HG02571 (cell line): ENCODE data around the gene GPR35.
"Not testable (repeated sequence)": the region's sequence is repeated elsewhere in the genome, so short reads cannot be mapped to it uniquely, and the experiment has no call there.

Experiments
- ATAC-seq: cut with Tn5 transposase; IDR thresholded peaks from one replicate; pipeline ENCODE4 v1.9.1; 2021; ENCODE audit warnings: mild to moderate bottlenecking, moderate library complexity; ENCODE audit not compliant: unreplicated experiment

GPR35 gene

GRCh38 chr2:240602266-240603050 is 22.8 kb upstream of the GPR35 start:
- ATAC-seq, result no peak

GRCh38 chr2:240603081-240603835 is 22.0 kb upstream of the GPR35 start:
- ATAC-seq, result no peak

- ATAC-seq, result no peak
Measured at GRCh38 chr2:240603846-240604245, 21.4 kb upstream of the GPR35 start.

GRCh38 chr2:240604291-240604938 is 20.9 kb upstream of the GPR35 start:
- no peak for ATAC-seq

GRCh38 chr2:240604939-240605716 is 20.2 kb upstream of the GPR35 start:
- no peak for ATAC-seq

GRCh38 chr2:240605867-240606743 is 19.2 kb upstream of the GPR35 start:
- no peak for ATAC-seq

GRCh38 chr2:240611601-240612210 is 13.6 kb upstream of the GPR35 start:
- no peak for ATAC-seq

- ATAC-seq, result no peak
Measured at GRCh38 chr2:240613781-240614180, 11.5 kb upstream of the GPR35 start.

GRCh38 chr2:240614391-240614790 is 10.9 kb upstream of the GPR35 start:
- no peak for ATAC-seq

- no peak for ATAC-seq
Measured at GRCh38 chr2:240615396-240615795, 9.9 kb upstream of the GPR35 start.

GRCh38 chr2:240615820-240616547 is 9.3 kb upstream of the GPR35 start:
- no peak for ATAC-seq

- ATAC-seq, result not testable (repeated sequence)
Measured at GRCh38 chr2:240616860-240617666, 8.2 kb upstream of the GPR35 start.

- no peak for ATAC-seq
Measured at GRCh38 chr2:240618776-240619175, 6.5 kb upstream of the GPR35 start.

GRCh38 chr2:240619506-240620148 is 5.7 kb upstream of the GPR35 start:
- no peak for ATAC-seq

- no peak for ATAC-seq
Measured at GRCh38 chr2:240620149-240620731, 5.0 kb upstream of the GPR35 start.

- ATAC-seq, result no peak
Measured at GRCh38 chr2:240620859-240621258, 4.4 kb upstream of the GPR35 start.

- no peak for ATAC-seq
Measured at GRCh38 chr2:240622060-240622411, 3.2 kb upstream of the GPR35 start.
